DMS153 treated with DMSO at 0.1 percent for 48 hours (cell line): ENCODE data around the gene FGFBP1.
"Not testable (repeated sequence)": the region's sequence is repeated elsewhere in the genome, so short reads cannot be mapped to it uniquely, and the experiment has no call there.

Experiments
- DNase-seq: peaks from one replicate; lab custom pipeline; 2025; ENCODE audit not compliant: unreplicated experiment; lab: John Stamatoyannopoulos, UW

Gene FGFBP1

DNA sequence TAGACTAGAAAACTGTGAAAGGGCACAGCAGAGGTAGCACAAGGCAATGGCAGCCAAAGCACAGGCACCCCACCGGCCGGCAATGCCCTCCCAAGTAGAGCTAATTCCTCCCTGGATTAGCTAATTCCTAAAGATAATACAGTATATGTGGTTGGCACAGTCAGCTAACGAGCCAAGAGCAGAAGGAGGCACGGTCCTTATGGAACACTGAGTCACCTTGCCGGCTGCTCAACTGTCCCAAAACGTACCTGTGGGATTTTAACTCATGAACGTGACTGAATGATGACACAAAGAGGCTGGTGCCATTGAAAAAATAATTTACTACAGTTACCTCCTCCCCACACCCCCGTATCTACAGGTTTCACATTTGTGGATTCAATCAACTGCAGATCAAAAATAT, 9.1 kb upstream of the FGFBP1 start:
- no peak for DNase-seq

DNA sequence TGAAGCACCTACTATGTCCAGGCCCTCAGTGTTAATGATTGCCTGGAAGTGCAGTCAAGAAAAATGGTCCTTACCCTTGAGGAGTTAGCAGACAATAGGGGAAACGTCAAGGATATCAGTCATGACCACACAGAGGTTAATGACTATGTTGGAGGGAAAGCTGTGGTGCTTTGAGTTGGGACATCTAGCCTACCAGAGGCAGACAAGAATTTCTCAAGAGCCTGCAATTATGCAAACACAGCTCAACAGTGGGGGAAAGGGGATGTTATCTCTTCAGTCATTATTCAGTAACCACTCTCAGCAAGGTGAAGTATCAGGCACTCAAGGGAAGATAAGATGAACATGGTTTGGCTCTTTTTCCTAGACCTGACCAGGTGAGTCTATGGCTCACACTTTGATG, 7.0 kb upstream of the FGFBP1 start:
- DNase-seq = no peak

DNA sequence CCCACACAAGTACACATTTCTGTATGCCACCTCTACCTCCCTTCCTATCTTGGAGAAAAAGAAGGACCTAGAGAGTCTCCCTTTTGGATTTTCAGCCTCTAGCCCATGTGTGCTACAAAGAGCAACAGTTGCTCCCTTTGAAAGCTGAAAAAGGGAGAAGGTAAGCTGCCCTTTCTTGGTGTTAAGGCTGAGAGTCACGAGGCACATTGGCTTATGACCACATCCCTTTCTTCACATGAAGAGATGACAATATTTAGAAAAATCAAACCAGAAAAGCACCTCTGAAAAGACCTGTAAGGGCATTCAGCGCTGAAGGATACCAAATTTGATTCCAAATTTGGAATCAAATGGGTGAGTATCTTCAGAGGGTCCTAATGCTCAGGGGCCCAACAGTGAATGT, 6.4 kb upstream of the FGFBP1 start:
- DNase-seq = no peak

DNA sequence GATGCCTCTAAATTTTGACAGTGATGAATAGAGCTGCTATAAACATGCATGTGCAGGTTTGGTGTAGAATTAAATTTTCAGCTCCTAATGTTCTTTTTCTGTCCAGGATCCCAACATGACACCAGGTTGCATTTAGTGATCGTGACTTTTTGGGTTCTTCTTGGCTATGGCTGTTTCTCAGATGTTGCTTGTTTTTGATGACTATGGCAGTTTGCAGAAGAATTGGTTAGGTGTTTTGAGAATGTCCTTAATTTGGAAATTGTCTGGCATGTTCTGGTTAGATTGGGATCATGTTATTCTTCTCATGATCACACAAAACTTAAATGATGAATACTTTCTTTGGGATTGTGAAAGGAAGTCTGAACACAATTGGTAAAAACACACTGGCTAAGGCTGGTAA, 3.7 kb upstream of the FGFBP1 start:
- no peak for DNase-seq

DNA sequence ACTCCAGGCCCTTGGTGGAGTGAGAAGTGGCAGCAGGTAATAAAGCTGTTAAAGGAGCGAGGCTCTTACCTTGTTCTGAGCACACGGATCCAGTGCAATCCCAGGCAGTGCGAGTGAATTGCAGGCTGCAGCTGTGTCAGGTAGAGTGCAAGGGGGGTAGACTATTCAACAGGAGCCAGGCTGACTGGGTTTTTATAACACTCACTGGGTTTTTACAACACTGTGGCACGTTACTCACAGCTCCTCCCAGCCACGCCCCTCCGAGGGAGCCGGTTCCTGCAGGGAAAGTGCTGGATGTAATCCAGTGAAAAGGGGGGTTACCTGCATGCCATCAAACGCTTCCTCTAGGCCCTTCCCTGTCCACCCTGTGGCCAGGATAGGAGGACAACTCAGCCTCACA, 358 bp downstream of the FGFBP1 start:
- no peak for DNase-seq

DNA sequence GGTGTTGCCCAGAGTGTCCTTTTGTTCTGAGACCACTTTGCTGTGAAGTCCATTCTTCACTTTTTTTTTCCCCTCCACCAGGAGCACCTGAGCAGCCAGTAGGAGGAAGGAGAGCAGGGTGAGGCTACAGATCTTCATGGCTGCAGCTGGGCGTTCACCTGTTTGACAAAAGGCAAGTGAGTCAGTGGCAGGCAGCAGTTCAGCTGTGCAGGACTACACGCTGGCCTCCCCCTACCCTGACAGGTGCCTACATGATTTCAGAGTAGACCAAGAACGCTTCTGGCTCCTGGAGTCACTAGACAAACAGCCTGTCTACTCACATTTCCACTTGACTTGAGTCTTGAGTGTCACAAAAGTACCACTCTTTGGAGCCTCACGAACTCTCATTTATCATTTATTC, 2.0 kb downstream of the FGFBP1 start:
- DNase-seq = no peak

DNA sequence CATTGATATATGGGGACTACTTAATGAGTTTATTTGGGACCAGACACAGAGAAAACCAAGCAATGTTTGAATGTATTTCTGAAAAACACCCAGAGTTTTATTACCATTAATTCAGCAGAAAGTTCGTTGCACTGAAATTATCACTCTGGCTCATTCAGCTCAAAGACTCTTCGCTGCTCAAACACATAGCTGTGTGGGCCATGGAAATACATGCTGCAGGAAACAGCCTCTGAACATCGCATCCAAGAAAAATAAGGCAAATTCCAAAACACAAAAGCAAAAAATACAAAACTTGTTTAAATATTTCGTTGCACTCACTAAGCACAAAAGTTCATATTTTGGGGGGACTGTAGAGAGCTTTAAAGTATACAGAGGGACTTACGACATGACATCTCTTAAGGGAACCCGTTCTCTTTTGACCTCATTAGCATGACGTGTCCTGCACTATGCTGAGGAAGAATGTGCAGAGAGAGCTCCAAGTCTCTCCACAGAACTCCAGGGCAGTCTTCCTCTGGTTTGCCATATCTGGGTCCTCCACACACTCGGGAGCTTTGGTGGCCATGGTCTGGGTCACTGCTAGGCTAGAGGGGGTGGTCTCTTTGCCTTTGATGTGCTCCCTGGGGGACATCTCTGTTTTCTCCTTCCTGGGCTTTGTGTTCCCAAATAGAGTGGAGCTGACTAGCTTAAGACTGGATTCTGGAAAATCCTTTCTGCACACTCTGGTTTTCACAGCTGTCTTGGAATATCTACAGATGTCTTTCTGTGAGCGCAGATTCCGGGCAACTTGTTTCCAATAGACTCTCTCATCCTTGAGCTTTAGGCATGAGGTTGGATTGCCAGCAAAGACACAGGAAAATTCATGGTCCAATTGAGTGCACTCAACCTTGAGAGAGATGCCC, 2.8 kb downstream of the FGFBP1 start:
- no peak for DNase-seq

DNA sequence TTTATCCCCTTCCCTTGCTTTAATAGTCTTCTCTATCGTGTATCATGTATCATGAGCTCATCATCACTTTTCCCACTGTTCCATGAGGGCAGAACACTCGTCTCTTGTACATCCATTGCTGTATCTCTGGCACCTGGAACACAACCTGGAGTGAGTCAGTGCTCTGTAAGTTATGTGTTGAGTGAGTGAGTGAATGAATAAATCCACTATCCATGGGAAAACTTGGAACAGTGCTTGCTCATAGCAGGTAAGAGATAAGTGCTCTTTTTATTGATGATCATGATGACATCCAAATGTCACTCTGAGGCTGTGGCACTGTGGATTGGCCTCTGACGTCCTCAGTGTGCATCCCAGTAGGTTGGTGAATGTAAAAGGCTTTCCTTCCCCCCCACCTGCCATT, 4.3 kb downstream of the FGFBP1 start:
- DNase-seq = no peak

DNA sequence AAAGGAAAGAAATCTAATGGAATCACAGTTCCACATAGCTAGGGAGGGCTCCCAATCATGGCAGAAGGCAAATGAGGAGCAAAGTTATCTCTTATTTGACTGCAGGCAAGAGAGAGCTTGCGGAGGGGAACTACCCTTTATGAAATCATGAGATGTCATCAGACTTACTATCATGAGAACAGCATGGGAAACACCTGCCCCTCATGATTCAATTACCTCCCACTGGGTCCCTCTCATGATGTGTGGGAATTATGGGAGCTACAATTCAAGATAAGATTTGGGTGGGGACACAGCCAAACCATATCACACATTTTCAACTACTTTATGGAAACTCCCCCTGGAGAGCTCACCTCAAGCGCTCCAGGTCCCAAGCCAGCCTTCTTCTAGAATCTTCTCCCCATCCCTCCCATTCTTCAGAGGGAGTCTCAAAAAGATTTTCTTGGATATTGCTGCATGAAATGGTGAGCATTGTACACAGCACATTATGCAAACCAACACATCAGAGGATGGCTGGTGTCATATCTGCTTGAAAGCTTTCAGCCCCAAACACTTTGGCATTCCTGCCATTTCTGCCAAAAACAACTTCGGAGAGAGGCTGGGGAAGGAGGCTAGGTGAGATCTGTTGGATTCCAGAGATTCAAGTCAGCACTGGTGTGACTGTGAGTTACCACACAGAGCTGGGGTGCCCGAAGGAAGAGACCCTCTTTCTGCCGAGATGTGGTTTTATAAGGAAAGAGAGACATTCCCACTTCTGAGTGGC, 6.9 kb downstream of the FGFBP1 start:
- no peak for DNase-seq

DNA sequence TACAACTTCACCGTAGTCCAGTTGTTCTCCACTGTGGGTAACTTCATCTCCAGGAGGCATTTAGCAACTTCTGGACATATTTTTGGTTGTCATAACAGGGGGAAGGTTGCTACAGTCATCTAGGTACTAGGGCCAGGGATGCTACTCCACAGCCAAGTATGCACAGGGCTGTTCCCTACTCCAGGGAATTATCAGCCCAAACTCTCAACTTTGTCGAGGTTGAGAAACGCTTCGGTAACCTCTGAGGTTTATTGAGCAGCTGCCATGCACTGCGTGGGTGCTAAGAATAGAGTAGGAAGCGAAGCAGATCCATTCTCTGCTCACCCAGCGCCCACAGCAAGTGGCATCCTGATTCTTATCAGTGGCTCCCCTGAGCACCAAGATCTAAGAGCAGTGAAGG, 8.2 kb downstream of the FGFBP1 start:
- no peak for DNase-seq

DNA sequence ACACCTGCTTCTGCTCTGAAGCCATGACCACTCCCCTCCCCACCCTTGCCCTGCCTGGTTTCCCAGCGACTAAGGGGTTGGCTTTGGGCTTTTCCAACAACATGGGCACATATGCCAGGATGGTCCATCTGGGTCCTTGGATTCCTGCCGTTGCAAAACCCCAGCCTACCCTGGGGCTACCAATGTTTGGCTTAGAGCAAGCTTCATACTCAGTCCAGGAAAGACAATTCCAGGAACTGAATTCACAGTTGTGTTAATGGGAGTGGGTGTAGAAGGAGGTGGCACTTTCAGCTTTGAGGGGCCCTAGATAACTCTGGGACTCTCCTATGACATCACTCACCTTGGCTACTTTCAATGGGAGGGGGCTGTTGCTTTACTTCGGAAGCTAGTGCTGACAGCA, 9.0 kb downstream of the FGFBP1 start:
- DNase-seq = no peak

DNA sequence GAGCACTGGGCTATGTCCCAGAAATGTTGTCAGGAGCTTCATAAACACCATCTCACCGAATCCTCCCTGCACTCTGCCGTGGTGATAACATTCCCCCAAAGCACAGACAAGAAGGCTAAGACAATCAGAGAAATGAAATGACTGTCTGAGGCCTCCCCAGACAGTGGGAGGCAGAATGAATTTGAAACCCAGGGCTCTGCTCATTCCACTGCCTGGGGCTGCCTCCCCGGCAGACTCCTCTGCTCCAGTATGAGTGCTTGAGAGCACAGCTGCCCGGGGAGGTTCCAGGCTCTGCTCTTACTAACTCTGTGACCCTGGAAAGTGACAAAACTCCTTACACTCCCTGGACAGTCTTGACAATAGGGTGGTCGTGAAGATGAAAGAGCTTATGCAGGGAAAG, 9.7 kb downstream of the FGFBP1 start:
- DNase-seq = no peak

DNA sequence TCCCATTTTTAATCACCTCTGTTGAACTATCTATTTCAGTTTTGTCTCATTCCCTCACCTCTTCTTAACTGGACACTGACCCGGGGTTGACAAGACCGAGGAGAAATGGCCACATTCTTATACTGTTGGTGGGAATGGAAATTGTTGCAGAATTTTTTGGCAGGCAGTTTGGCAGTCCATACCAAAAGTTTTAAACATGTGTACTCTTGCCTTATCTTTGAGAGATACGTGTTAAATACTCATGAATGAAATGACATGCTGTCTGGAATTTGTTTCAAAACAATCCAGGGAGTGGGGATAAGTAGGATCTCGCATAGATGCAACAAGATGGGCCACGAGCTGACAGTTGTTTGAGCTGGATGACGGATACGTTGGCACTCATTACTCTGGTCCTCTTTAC, 12.1 kb downstream of the FGFBP1 start:
- DNase-seq = no peak

DNA sequence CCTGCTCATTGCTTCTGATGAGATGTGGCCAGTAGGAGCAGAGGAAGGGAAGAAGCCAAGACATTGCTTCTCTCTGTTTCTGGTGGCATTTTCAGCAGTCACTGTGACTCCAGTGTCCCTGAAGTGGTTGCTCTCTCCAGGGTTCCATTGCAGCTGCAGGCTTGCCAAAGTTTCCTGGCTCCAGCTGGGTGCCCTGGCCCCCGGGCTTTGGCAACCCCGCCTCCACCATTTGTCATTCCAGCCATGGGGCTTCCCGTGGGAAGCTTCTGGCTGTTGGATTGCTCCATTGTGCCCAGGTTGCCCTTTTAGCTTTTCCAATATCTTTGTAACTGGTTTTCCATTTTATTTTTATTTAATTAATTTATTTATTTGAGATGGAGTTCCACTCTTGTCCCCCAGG, 12.7 kb downstream of the FGFBP1 start:
- DNase-seq = no peak

DNA sequence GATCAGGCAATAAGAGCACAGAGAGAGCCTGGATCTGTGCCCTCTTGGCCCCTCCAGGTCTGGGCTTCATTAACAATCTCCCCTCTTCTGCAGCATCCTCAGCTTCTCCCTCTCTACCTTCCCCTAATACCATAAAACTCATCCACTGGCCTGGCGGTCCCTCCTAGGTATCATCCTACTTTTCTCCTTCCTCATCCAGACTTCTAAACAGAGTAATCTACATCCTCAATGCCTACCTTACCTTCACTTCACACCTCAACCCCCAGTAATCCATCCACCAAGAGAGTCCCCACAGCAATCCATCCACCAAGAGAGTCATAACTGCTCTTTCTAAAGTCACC, 17.0 kb downstream of the FGFBP1 start:
- no peak for DNase-seq

DNA sequence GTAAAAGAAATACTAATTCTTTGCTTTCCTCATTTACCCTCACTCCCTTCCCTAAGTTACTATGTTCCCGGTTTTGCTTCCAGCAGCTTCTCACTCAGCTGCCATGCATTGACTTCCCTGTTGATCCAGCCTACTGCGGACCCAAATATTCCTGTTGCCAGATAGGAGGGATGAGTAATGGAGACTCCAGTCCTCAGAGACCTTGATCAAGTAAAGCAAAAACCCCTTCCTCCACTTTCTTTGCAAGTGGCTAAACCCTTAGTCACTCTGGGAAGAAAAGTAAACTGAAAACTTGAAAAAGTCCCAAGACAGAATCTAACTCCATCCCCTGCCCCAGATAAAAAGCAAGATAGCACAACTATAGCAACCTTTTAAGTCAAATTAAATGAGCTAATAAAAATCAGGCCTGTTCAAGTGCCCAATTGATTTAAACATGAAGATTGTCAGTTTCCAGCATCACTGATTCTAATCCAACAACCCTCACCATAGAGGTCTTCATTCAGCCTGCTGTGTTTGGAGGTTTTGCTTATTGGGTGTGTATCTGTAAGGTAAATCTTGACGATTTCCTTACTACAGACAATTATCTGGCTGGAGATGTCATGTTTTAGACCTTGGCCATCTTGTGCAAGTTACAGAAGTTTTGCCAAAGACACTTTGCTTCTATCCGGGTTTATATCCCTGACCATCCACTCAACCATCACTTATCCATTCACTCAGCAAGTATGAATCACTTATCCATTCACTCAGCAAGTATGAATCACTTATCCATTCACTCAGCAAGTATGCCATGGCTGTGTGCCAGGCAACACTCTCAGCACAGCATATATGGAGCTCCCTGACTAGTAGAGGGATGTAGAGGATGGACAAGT, 17.6 kb downstream of the FGFBP1 start:
- no peak for DNase-seq

DNA sequence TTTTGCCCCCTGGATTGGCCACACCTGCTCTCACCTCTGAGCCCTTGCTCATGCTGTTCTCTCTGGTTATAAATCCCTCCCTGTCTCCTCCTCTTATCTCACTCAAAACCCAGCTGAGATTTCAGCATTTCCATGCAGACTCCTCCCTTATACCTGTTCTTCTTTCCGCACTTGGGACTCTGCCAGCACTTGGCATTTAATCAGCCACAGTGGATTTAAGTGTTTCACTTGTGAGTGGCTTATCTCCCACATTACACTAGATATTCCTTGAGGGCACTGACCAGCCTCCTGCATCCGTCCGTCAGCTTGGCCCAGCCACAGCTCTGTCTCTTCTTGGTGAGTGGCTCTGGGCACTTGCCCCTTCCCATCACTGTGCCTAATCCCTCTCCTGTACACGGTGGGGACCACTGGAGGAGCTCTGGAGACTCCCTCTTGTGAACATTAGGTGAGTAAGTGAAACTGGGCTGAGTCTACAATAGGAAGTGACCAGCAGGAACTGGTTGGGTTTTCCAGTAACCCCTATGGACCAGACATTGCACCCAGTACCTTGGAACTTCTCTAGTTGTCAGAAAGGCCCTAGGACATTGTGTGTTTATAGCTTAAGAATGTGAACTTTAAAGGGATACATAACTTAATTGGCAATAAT, 19.9 kb downstream of the FGFBP1 start:
- DNase-seq = no peak

DNA sequence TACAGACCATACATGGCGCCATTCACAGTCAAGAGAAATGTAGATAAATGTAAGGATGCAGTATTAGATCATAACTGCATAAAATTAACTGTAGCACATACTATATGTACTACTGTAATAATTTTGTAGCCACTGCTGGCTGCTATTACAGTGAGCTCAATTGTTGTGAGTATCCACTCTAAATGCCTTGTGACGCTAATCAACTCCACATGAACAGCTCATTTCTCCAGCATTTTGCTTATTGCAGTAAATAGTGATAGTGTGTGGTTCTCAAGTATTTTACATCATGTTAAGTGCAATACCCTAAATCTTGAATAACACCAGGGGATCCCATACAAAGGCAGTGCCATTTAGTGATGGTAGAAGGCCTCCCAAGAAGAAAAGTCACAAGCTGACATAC, 21.2 kb downstream of the FGFBP1 start:
- no peak for DNase-seq

DNA sequence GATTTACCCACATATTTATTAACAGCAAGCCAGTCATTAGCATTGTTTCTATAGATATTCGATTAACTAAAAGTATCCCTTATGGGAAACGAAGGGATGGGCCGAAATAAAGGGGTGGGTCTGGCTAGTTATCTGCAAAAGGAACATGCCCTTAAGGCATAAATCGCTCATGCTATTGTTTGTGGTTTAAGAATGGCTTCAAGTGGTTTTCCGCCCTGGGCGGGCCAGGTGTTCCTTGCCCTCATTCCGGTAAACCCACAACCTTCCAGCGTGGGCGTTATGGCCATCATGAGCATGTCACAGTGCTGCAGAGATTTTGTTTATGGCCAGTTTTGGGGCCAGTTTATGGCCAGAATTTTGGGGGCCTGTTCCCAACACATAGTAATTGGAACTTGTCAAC, 22.2 kb downstream of the FGFBP1 start:
- DNase-seq = not testable (repeated sequence)

DNA sequence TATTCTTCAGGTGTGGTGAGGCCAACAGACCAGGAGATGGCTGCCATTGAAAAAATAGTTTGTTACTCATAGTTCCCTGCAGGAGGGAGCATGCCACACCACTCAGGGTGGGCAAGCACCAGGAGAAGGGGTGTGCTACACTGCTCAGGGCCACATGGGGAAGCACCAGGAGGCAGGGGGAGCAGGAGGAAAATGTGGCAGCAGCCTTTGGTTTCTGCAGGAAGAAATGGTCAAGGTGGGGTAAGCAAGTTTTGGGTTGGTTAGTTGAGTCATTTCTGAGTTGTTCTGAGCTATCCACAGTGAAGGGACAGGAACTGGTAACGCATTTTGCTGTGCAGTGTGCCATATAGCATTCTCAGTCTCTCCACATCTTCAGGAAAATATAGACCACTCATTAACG, 23.8 kb downstream of the FGFBP1 start:
- no peak for DNase-seq

DNA sequence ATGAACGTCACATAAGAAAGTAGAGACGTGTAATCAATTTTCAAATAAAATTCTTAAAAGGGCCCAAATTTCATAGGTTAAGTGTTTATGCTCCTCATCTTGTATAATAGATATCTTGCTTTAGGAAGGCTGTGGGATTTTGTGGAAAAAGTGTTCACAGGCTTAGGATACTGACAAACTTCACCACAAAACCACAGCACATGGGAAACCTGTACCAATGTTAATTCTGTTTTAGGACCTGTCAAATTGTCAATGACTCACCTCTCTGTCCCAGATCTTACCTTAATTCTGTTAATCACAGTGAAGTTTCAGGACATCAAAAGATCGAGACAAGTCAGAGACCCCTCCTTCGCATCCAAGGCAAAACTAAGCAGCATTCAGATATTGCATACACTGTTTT, 24.2 kb downstream of the FGFBP1 start:
- no peak for DNase-seq
